ENCODE measurements around the gene NEK9. TPM values are rescaled to one million over a fixed set of nuclear protein-coding genes. Genes with fewer than 3 reads are reported as not detected.

The NEK9 gene
- total and polyA plus RNA-seq, 10 of the 15 experiments (the other 5 are each of a cell fraction or from before 2014, with no cell fraction given), result 6.0 to 78.8 (median 44.7) TPM

DNA sequence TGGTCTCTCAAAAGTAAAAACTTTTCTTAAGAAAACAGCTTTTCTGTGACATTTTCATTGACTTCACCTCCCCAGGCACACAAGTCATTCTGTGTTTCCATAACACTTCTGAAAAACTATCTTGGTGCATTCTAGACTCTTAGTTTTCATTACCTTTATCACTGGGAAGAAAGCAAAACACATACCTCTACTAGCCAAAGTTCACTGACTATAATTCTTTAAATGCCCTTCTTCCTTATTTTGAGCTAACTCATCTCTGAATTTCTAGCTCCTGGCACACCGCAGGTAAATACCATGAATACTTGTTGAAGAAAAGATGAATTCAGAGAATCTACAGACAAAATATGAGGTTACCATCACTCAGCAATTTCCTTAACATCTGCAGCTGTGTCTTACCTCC is 96.7 kb downstream of the NEK9 start:
- RAD21 ChIA-PET (ENCODE audit: unreplicated experiment), result interaction anchor here (1.0 kb wide), 1 partner anchor 58 kb away, joined by 3 read pairs; no protein-coding TSS in a partner anchor
- no peak for TF ChIP-seq CBX3 (IDR thresholded peaks at IDR 0.05; ENCODE audit: borderline replicate concordance, low read depth)
- no peak for TF ChIP-seq RBBP5 (conservative IDR thresholded peaks at IDR 0.05)
- TF ChIP-seq, protein P1, sequence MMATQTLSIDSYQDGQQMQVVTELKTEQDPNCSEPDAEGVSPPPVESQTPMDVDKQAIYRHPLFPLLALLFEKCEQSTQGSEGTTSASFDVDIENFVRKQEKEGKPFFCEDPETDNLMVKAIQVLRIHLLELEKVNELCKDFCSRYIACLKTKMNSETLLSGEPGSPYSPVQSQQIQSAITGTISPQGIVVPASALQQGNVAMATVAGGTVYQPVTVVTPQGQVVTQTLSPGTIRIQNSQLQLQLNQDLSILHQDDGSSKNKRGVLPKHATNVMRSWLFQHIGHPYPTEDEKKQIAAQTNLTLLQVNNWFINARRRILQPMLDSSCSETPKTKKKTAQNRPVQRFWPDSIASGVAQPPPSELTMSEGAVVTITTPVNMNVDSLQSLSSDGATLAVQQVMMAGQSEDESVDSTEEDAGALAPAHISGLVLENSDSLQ (IDR thresholded peaks at IDR 0.05), result no peak
- TF ChIP-seq MEF2A (IDR thresholded peaks at IDR 0.05; ENCODE audit: insufficient read depth, low read depth, low read length), result no peak
- TF ChIP-seq SRF (IDR thresholded peaks at IDR 0.05; ENCODE audit: low read depth in 2 of 2, low read length in 2 of 2), result no peak
- TF ChIP-seq KDM1A (IDR thresholded peaks at IDR 0.05; ENCODE audit: borderline replicate concordance), result no peak
- no peak for TF ChIP-seq SMAD5 (IDR thresholded peaks at IDR 0.05; ENCODE audit: low read depth)
- TF ChIP-seq NRF1 (conservative IDR thresholded peaks at IDR 0.05; ENCODE audit: low read depth, low read length), result no peak
- TF ChIP-seq ZNF207 (IDR thresholded peaks at IDR 0.05; ENCODE audit: borderline replicate concordance), result no peak
- TF ChIP-seq ZNF592 (IDR thresholded peaks at IDR 0.05), result no peak
- TF ChIP-seq CEBPZ (IDR thresholded peaks at IDR 0.05; ENCODE audit: low read depth, low read length), result no peak
- no peak for TF ChIP-seq EGR1 (IDR thresholded peaks at IDR 0.05; ENCODE audit: borderline replicate concordance in 1 of 2, low read depth in 2 of 2, low read length in 2 of 2)
- no peak for TF ChIP-seq WRNIP1 (IDR thresholded peaks at IDR 0.05; ENCODE audit: borderline replicate concordance, low read depth, low read length)
- TF ChIP-seq IRF5 (IDR thresholded peaks at IDR 0.05; ENCODE audit: borderline replicate concordance), result no peak
- TF ChIP-seq ZNF622 (IDR thresholded peaks at IDR 0.05), result no peak
- no peak for TF ChIP-seq ZBED1 (IDR thresholded peaks at IDR 0.05; ENCODE audit: borderline replicate concordance)

More for the DNA sequence above, 96.7 kb downstream of the NEK9 start:
- SMC1A ChIA-PET (ENCODE audit: uncharacterized antibody, unreplicated experiment), result no interaction called here
- no peaks in the 10 kb centered on the region for H3K9me3 ChIP-seq (replicated peaks; ENCODE audit: control insufficient read depth, insufficient read depth, low read length)
- peaks cover under 1 to 9% of the 10 kb centered on the region in 2 experiments for H3K36me3 ChIP-seq (ENCODE audit: control insufficient read depth in 2 of 2, insufficient read depth in 2 of 2, low read length in 1 of 2)
- BruUV-seq (replicated peaks), result no TSS peak
- no peak overlapping the region for H3K4me3 ChIP-seq
- no peak overlapping the region for H2AFZ ChIP-seq (ENCODE audit: control insufficient read depth, low read depth, low read length)
- H3K4me1 ChIP-seq (ENCODE audit: control insufficient read depth, insufficient read depth, low read length), result no peaks in the 10 kb centered on the region
- H3K4me2 ChIP-seq (ENCODE audit: control insufficient read depth, insufficient read depth), result no peak overlapping the region
- CTCF ChIA-PET, result interaction anchor here (0.8 kb wide), 1 partner anchor 89 kb away, joined by 3 read pairs; no protein-coding TSS in a partner anchor
- in situ Hi-C loops (cut with MboI), result no loop called here
- H3K79me2 ChIP-seq (ENCODE audit: control insufficient read depth, insufficient read depth, low read length), result no peaks in the 10 kb centered on the region
- intact Hi-C loops (cut with micrococcal nuclease; ENCODE audit: unreplicated experiment), result no loop called here
- FAIRE-seq (no peak), DNase-seq (ENCODE audit: low read depth, low spot score) (no peak), ATAC-seq (no peak)
- H3K27me3 ChIP-seq (replicated peaks in 1 of 2; ENCODE audit: control insufficient read depth in 2 of 2, insufficient read depth in 2 of 2, low read length in 1 of 2), result no peaks in the 10 kb centered on the region
- POLR2A ChIA-PET, result interaction anchor here (0.5 to 0.6 kb wide), 2 partner anchors 9 to 690 kb away, joined by 3 read pairs; no protein-coding TSS in a partner anchor
- no peak overlapping the region for H3K9ac ChIP-seq (ENCODE audit: control insufficient read depth, insufficient read depth, low read length)
- H3K27ac ChIP-seq (ENCODE audit: control insufficient read depth, insufficient read depth), result no peak overlapping the region
- WGBS (ENCODE audit: insufficient coverage, insufficient replicate concordance, low lambda C conversion rate, missing lambda C conversion rate), result 0% methylated on average over 1 of the region's 1 CpG
- H4K20me1 ChIP-seq (ENCODE audit: control insufficient read depth, insufficient read depth), result no peaks in the 10 kb centered on the region
